A549 (cell line): Measurements from ENCODE around the gene FIBCD1. TPM values are rescaled to one million over a fixed set of nuclear protein-coding genes. Genes with fewer than 3 reads are reported as not detected.

Source experiments
- ATAC-seq, 2 experiments: fragments of 200-7000 bp in 1 of 2; fragments of >200 bp in 1 of 2; cut with Nextera tagmentation in 1 of 2; cut with Tn5 transposase in 1 of 2; 3 replicates each; pipeline versions ENCODE4 v1.8.0 to v1.9.1; 2018 to 2020; ENCODE audit warnings: mild to moderate bottlenecking in 1 of 2, moderate library complexity in 1 of 2
- CTCF ChIA-PET: fragments of 300-600 bp; sonication (Branson Sonifier 250); formaldehyde crosslinking; extraction: SDS; loops from one replicate; lab custom pipeline; 2021; ENCODE audit warnings: antibody characterized with exemption, inconsistent platforms; lab: Yijun Ruan, JAX
- POLR2A ChIA-PET: fragments of 350-600 bp; formaldehyde crosslinking; extraction: SDS; loops from one replicate; lab custom pipeline; 2021; ENCODE audit warnings: antibody characterized with exemption, inconsistent platforms; lab: Yijun Ruan, JAX
- DNase-seq, 2 experiments: peaks; one replicate each; pipeline versions ENCODE4 v3.0.0 to v3.0.0-alpha.2; 2011 to 2016; ENCODE audit warnings: low read depth in 1 of 2, low spot score in 1 of 2
- FAIRE-seq: peaks from 2 replicates; lab custom pipeline; 2011; peaks lifted over from hg19 to GRCh38; lab: Jason Lieb, UNC
- H3K27ac ChIP-seq, 2 experiments: fragments of >200 bp; sonication (Bioruptor Twin); formaldehyde crosslinking; 3 replicates each; pipeline ENCODE4 v1.5.1; 2016 to 2017
- H3K4me1 ChIP-seq: fragments of >200 bp; sonication (Bioruptor Twin); formaldehyde crosslinking; 3 replicates; pipeline ENCODE4 v1.6.1; 2016
- H3K4me2 ChIP-seq: fragments of >200 bp; sonication (Bioruptor Twin); formaldehyde crosslinking; 3 replicates; pipeline ENCODE4 v1.6.1; 2016
- H3K4me3 ChIP-seq: fragments of >200 bp; sonication (Bioruptor Twin); formaldehyde crosslinking; 3 replicates; pipeline ENCODE4 v1.5.1; 2016
- H3K9me3 ChIP-seq: fragments of >200 bp; sonication (Bioruptor Twin); formaldehyde crosslinking; 3 replicates; pipeline ENCODE4 v1.6.1; 2016
- CBX2 ChIP-seq: fragments of 200-600 bp; sonication (generic); IDR thresholded peaks from 2 replicates; pipeline ENCODE4 v1.6.1; 2016; ENCODE audit warnings: low read depth, mild to moderate bottlenecking, borderline replicate concordance
- CBX8 ChIP-seq: fragments of 200-600 bp; sonication (generic); IDR thresholded peaks from 2 replicates; pipeline ENCODE4 v1.6.1; 2016
- CHD2 ChIP-seq: fragments of 150-350 bp; IDR thresholded peaks from 2 replicates; pipeline ENCODE4 v1.6.1; 2014; ENCODE audit warnings: low read length; ENCODE audit not compliant: partially characterized antibody
- E2F6 ChIP-seq: IDR thresholded peaks from 2 replicates; pipeline ENCODE4 v1.6.1; 2012; ENCODE audit warnings: low read depth, borderline replicate concordance
- EHMT2 ChIP-seq: fragments of 200-600 bp; sonication (generic); IDR thresholded peaks from 2 replicates; pipeline ENCODE4 v1.6.1; 2016; ENCODE audit warnings: antibody characterized with exemption, low read depth, mild to moderate bottlenecking, moderate library complexity
- HDAC2 ChIP-seq: fragments of 200-600 bp; sonication (generic); IDR thresholded peaks from 2 replicates; pipeline ENCODE4 v1.6.1; 2016
- HES2 ChIP-seq: fragments of >200 bp; sonication (Bioruptor Twin); formaldehyde crosslinking; IDR thresholded peaks from 2 replicates; pipeline ENCODE4 v1.6.1; 2016
- HOXA7 ChIP-seq: fragments of 250-450 bp; sonication (Bioruptor Pico); IDR thresholded peaks from 2 replicates; pipeline ENCODE4 v1.5.0; 2020; ENCODE audit warnings: mild to moderate bottlenecking, moderate library complexity
- JUN ChIP-seq, 2 experiments: fragments of >200 bp; sonication (Bioruptor Twin); formaldehyde crosslinking; IDR thresholded peaks; 2 replicates in 1 of 2; 3 replicates in 1 of 2; pipeline ENCODE4 v1.6.1; 2016 to 2017
- JUNB ChIP-seq: fragments of >200 bp; sonication (Bioruptor Twin); formaldehyde crosslinking; IDR thresholded peaks from 2 replicates; pipeline ENCODE4 v1.6.1; 2016
- NR3C1 ChIP-seq: fragments of >200 bp; sonication (Bioruptor Twin); formaldehyde crosslinking; IDR thresholded peaks from 3 replicates; pipeline ENCODE4 v1.6.1; 2017
- POLR2AphosphoS2 ChIP-seq: conservative IDR thresholded peaks from 2 replicates; pipeline ENCODE4 v1.6.1; 2012; ENCODE audit warnings: low read length, improper control_type of control experiment, inconsistent platforms
- RAD21 ChIP-seq, 2 experiments: fragments of >200 bp in 1 of 2; sonication (Bioruptor Twin) in 1 of 2; formaldehyde crosslinking in 1 of 2; IDR thresholded peaks in 1 of 2; conservative IDR thresholded peaks in 1 of 2; 2 replicates in 1 of 2; 3 replicates in 1 of 2; pipeline ENCODE4 v1.6.1; 2012 to 2018; ENCODE audit warnings: inconsistent platforms in 1 of 2
- RCOR1 ChIP-seq: fragments of 150-350 bp; IDR thresholded peaks from 2 replicates; pipeline ENCODE4 v1.6.1; 2014; ENCODE audit warnings: antibody characterized with exemption, low read length, low read depth
- REST ChIP-seq: fragments of 200-600 bp; sonication (generic); IDR thresholded peaks from 2 replicates; pipeline ENCODE4 v1.6.1; 2016; ENCODE audit warnings: antibody characterized with exemption, mild to moderate bottlenecking, moderate library complexity
- RFX5 ChIP-seq: fragments of 450-650 bp; IDR thresholded peaks from 2 replicates; pipeline ENCODE4 v1.7.1; 2014; ENCODE audit warnings: antibody characterized with exemption, mild to moderate bottlenecking, moderate library complexity
- RNF2 ChIP-seq: fragments of 200-600 bp; sonication (generic); IDR thresholded peaks from 2 replicates; pipeline ENCODE4 v1.6.1; 2016; ENCODE audit warnings: low read depth, mild to moderate bottlenecking, antibody characterized with exemption, moderate library complexity, borderline replicate concordance
- SMC3 ChIP-seq: fragments of >200 bp; sonication (Bioruptor Twin); formaldehyde crosslinking; IDR thresholded peaks from 3 replicates; pipeline ENCODE4 v1.6.1; 2018; ENCODE audit warnings: inconsistent platforms
- USF2 ChIP-seq: fragments of 450-650 bp; IDR thresholded peaks from 2 replicates; pipeline ENCODE4 v1.6.1; 2014; ENCODE audit warnings: antibody characterized with exemption
- ZC3H11A ChIP-seq: fragments of 450-650 bp; IDR thresholded peaks from 2 replicates; pipeline ENCODE4 v1.6.1; 2014; ENCODE audit warnings: antibody characterized with exemption, mild to moderate bottlenecking
- ZSCAN20 ChIP-seq: fragments of 250-450 bp; sonication (Bioruptor Pico); IDR thresholded peaks from 2 replicates; pipeline ENCODE4 v1.8.0; 2022; ENCODE audit warnings: mild to moderate bottlenecking, moderate library complexity
- WGBS: methylation state at CpG from one replicate; pipeline ENCODE4 v1.1.6; 2017; ENCODE audit errors: missing lambda C conversion rate; 5-methylcytosine and 5-hydroxymethylcytosine counted together
- polyA plus RNA-seq, 4 experiments: library from polyadenylated mRNA; depleted of rRNA in 3 of 4; stranded (reverse); fragments of >200 nt; fragmentation: RNase III in 1 of 4; extraction: RNeasy Plus Mini Kit Qiagen cat#74134 plus additional on column Dnase treatment in 1 of 4; gene quantifications; 2 replicates in 3 of 4; 3 replicates in 1 of 4; pipeline ENCODE4 v1.2.3, GENCODE V29; 2011 to 2017

FIBCD1 gene
- polyA plus RNA-seq, 2 of the 4 experiments (the other 2 are of a cell fraction) = 4.8 to 4.9 TPM

DNA sequence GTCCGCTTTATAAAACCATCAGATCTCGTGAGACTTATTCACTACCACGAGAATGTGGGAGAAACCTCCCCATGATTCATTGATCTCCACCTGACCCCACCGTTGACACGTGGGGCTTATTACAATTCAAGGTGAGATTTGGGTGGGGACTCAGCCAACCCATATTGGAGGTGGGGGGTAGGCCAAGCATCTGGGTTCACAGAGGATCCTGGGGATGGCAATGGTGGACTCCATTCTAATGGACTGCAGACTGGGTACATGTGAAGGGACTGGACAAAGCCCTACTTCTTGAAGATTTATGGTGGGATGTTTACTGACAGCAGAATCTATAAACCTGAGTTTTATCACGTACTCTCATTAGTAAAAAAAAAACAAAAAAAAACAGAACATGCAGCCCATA is 57.5 kb downstream of the FIBCD1 start:
- ATAC-seq = no peak
- WGBS = 92% methylated on average over 6 of the region's 6 CpGs
- FAIRE-seq = no peak
- CTCF ChIA-PET = interaction anchor here (1.0 to 7.6 kb wide), 7 partner anchors 9 to 174 kb away, joined by 3 to 97 read pairs (median 5); no protein-coding TSS in a partner anchor
- Histone ChIP-seq H3K4me2 (no peak overlapping the region), H3K4me1 (no peaks in the 10 kb centered on the region), H3K4me3 (no peak overlapping the region), H3K9me3 (no peaks in the 10 kb centered on the region), H3K27ac (no peak overlapping the region)
- POLR2A ChIA-PET = no interaction called here
- no peak for DNase-seq
- no peak for TF ChIP-seq RCOR1
- TF ChIP-seq RAD21 (conservative IDR thresholded peaks at IDR 0.05 in 1 of 2, IDR thresholded peaks at IDR 0.05 in 1 of 2) = no peak
- TF ChIP-seq RFX5 = no peak

DNA sequence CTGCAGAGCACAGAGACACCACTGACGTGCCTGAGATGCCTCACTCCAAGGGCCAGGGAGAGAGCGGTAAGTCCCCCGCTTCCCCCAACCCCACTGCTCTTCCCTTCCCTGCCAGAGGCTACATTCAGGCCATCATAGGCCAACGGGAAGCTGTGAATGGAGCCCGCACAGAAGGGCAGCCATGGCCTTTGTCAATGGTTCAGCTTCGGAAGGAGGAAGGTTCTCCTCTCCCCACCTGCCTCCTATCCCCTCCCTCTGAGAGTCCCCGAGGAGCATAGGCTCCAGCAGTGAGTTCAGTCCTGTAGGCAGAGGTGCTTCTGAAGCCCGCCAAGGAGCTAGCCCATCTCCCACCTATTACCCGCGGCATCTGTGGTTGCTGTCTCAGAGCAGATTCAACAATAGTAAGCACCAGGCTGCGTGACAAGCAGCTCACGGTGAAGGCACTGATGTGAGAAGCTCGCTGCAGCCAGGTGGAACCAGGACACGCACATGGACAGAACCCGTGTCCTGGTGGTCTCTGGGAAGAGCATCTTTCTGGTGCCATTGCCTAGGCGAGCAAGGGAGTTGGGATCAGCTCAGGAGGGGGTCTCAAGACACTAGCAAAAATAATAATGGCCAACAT is 58.3 kb downstream of the FIBCD1 start:
- no peaks in the 10 kb centered on the region for H3K9me3 ChIP-seq
- TF ChIP-seq USF2 (no peak), E2F6 (no peak), NR3C1 (no peak), SMC3 (no peak), RFX5 (no peak), POLR2AphosphoS2 (no peak), CBX2 (no peak), RNF2 (no peak), JUN (IDR thresholded peaks at IDR 0.05) (no peak), CHD2 (no peak), EHMT2 (no peak), ZSCAN20 (CRISPR knock-in tag) (no peak), HDAC2 (no peak), ZC3H11A (no peak), CBX8 (no peak), JUNB (no peak), HOXA7 (CRISPR knock-in tag) (no peak), HES2 (no peak), REST (no peak)
- CTCF ChIA-PET = interaction anchor here (1.0 to 7.6 kb wide), 7 partner anchors 10 to 173 kb away, joined by 3 to 97 read pairs (median 5); no protein-coding TSS in a partner anchor
- FAIRE-seq = no peak
- no peaks in the 10 kb centered on the region for H3K4me1 ChIP-seq
- H3K27ac ChIP-seq = no peak overlapping the region
- H3K4me2 ChIP-seq = no peak overlapping the region
- POLR2A ChIA-PET = no interaction called here
- no peak for DNase-seq
- WGBS = 93% methylated on average over 16 of the region's 16 CpGs
- no peak overlapping the region for H3K4me3 ChIP-seq
- ATAC-seq = no peak
